HTR-8/SVneo (cell line): ENCODE measurements around the gene SEC61A1.

Experiments
- DNase-seq: peaks from one replicate; pipeline ENCODE4 v3.0.0; 2011; ENCODE audit warnings: low spot score, mixed read lengths; ENCODE audit not compliant: insufficient read length
- FAIRE-seq: peaks from 2 replicates; lab custom pipeline; 2011; peaks lifted over from hg19 to GRCh38; lab: Jason Lieb, UNC

Gene SEC61A1

DNA sequence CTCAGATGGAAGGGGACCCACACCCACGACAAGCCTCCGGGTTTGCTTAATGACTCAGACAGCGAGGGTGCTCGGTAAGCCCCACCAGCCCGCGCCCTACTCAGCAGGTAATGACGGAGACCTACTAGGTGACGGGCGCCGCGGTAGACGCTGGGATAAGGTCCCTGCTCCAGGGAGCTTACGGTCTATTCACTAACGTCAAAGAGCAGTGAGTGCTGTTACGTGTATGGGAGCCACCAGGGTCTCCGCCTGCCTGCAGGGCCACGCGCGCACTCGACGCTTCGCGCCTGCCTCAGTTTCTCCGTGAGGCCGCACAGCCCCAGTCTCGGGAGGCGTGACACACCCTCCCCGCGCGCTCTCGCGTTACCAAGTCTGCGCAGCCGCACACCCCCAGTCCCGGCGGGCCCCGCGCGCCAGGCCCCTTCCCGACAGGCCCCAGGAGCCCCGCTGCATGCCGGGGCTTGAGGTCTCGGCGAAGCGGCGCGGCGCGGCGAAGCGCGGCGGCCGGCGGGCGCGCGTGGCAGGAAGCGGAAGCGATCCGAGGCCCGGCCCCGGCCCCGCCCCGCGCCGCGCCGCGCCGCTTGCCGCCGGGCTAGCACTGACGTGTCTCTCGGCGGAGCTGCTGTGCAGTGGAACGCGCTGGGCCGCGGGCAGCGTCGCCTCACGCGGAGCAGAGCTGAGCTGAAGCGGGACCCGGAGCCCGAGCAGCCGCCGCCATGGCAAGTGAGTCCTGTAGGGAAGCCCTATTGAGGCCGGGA is at the start of gene SEC61A1:
TSS of gene SEC61A1 (plus strand) at position 601 of the 758 bp plus-strand sequence. CDS start at position 717, 116 bp downstream.
- DNase-seq = peak; percentile 96

DNA sequence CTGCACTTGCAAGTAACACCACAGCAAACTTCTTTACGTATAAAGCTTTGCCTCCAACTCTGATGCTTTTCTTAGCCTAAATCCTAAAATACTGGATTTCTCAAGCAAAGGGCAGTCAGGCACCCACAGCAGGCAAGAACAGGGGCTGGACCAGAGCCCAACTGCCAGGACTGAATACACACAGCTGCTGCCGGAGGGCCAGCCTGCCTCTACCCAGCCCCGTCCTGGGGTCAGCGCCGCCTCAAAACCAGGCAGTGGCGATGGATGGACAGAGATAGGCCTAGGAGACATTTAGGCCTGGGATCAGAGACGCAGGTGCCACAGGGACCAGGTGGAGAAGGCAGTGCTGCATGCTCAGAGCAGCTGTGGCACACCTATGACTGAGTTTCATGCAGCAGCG is 47.6 kb upstream of the SEC61A1 start:
- no peak for DNase-seq
- no peak for FAIRE-seq

More for the DNA sequence above, at the start of gene SEC61A1:
- FAIRE-seq = peak; percentile 90

DNA sequence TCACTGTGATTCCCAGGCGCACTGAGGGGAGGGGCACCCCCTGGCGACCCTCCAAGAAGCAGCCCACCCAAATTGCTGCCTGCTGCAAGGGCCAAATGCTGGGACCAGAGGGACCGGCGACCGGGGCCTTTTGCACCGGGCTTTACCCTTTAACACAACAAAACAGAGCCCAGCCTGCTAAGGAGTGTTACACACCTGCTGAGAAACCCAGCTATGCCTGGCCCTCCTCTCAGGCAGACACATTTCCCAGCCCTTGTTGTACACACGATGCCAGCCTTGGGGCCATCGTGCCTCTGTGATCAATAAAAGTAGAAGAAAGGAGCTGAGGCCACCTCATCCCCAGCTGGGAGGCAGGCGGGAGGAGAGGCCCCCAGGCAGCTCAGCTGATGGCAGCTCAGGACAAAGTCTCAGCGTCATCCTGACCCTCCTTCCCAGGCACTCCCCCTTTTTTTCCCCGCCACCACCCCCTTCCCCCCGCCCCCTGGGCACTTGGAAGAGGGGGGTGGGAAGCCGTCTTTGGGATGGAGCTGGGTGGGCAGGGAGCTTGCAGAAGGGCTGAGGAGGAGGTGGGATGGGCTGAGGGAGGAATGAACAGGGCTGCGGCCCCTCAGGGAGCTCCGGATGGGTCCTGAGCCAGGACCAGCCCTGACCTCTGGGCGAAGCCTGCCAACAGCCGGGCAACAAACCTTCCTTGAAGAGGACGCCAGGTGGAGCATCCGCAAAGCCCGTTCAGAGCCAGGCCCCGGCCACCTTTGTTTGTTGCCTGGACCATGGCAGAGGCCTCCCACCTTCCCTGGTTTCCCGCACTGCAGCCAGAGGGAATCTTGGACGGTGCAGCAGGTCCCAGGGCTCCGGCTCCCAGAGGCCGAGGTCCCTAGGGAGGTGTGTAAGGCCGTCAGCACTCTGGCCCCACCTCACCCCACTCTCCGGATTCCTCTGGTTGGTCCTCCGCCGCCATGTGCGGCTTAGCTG is 45.9 kb upstream of the SEC61A1 start:
- FAIRE-seq = no peak
- no peak for DNase-seq

DNA sequence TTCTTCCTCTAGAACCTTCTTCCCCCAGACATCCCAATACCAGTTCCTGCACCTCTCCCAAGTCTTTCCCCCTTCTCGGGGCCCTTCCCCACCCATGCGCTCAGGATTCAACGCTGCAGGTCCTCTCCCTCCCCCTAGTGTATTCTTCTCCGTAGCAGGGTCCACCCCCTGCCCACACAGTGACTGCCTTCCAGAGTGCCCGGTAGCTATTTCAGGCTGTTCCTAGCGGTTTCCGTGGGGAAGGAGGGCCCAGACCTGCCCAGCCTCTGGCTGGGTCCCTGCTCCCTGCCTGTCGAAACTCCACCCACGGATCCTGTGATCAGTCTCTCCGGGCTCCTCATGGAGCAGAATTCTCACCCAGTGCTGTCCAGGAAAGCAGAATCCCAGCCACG is 45.2 kb upstream of the SEC61A1 start:
- DNase-seq = no peak
- no peak for FAIRE-seq

DNA sequence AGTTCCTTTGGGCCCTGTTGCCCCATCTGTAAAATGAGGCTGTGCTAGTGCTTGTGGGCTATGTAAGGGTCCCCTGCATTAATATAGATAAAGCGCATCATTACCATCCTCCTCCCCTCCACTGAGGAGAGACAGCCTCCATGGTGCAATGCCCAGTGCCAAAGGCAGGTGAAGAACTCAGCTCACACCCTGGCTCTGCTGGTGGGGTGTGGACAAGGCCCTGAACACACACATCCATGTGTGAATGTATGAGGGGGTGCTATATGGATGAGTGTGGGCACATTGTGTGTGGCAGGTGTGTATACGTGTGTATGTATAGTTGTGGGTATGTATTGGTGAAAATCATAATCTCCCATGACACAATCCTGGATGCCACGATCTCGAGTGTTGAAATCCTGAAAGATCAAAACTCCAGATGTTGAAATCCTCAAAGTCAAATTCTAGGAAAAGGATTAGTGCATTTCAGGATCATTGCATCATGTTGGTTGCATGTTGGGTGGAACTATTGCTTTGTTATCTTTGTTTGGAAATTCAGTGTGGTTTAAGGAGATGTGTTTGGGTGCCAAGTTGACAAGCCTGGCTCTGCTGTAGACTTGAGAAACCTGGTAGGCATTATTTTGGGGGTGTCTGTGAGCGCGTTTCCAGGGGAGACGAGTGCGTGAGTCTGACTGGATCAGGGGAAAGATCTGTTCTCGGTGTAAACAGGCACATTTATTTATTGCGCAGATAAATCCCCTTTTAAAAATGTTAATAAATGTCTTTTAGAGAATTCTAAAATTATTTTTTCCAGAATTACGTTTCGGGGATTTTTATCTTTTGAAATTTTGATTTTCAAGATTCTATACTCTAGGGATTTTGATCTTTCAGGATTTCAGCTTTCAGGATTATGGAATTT is 42.0 kb upstream of the SEC61A1 start:
- FAIRE-seq = no peak
- DNase-seq = no peak

DNA sequence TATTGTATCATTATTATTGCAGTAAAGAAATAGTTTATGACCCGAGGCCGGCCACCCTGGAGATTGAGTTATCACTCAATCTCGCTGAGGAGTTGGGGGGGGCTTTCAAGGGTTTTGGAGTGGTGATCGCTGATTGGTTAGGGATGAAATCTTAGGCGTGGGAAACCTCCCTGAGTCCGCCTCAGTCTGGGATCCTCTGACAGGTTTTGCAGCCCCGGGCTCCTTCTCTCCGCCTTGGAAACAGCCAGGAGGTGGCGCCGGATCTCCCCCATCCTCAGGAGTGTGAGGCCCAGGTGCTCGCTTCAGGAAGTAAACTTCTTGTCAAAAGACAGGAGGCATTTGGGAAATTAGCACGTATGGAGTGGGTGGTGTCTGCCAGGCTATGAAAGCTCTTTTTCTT is 41.1 kb upstream of the SEC61A1 start:
- peak; percentile 75 for DNase-seq
- FAIRE-seq = no peak

DNA sequence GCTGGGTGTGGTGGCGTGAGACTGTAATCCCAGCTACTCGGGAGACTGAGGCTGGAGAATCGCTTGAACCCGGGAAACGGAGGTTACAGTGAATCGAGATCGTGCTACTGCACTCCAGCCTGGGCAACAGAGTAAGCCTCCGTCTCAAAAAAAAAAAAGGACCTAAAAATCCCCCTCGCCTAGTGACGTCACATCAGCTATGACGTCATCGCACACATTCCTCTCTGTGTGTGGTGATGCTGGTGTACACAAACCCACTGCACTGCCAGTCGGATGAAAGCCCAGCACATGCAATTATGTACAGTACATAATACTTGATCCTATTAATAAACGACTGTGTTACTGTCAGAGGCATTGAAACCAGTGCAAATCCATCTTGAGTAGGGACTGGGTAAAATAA is 40.2 kb upstream of the SEC61A1 start:
- DNase-seq (no peak), FAIRE-seq (no peak)

DNA sequence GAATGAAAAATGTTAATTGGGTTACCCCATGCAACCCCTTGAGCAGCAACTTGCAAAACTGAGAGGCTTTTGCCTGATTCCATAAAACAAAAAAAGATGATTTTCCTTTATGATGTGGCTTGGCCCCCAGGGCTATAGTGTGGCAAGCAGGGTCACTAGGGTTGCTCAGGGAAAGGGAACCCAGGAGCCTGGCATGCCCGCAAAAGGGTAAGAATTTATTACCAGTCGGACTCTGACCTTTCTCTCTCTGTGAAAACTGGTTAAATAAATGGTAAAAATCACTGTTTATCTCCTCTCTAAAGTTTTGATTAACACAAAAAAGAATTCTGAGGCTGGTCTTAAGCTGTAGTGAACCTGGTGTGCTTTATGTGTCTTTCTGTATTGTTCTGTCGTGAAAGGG is 37.7 kb upstream of the SEC61A1 start:
- no peak for DNase-seq
- FAIRE-seq = no peak

DNA sequence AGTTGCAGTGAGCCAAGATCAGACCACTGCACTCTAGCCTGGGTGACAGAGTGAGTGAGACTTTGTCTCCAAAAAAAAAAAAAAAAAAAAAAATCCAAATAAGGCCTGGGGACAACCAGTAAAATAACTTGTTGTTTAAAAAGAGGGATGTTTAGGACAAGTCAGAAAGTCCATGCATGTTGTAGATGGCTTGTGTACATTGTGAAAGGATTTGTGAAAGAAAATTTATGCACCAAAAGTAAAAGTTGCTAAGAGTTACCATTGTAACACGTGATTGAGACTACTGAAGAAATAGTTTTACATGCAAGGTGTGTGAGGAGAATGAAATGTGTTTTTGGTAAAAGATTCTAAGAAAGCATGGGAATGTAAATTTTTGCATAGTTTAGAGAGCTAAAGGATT is 35.7 kb upstream of the SEC61A1 start:
- FAIRE-seq = no peak

DNA sequence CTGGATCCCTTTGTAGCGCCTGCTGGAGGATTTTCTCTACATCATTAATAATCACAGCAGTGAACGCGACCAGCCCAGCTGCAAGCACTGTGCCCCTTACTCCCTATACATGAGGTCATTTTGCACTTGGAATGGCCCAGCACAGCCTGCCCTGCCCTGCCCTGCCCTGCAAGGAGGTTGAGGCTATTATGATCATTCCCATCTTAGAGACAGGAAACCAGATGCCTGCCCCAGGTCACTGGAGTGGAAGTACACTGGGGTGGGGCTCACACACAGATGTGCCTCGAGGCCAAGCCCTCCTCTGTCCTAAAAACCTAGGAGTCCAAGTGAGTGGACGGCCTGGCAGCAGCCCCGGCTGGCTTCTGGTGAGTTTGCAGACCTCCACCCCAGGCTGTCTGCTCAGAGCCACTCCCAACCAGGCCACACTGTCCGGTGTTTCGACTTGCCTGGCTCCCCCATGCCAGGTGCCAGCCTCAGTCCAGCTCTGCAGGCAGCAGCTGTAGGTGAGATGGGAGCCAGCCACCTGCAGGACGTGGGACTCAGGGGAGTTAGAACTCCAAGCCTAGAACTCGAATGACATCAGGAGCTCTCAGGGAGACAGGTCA is 30.4 kb upstream of the SEC61A1 start:
- FAIRE-seq (no peak), DNase-seq (no peak)

More for the DNA sequence above, 35.7 kb upstream of the SEC61A1 start:
- DNase-seq = no peak

DNA sequence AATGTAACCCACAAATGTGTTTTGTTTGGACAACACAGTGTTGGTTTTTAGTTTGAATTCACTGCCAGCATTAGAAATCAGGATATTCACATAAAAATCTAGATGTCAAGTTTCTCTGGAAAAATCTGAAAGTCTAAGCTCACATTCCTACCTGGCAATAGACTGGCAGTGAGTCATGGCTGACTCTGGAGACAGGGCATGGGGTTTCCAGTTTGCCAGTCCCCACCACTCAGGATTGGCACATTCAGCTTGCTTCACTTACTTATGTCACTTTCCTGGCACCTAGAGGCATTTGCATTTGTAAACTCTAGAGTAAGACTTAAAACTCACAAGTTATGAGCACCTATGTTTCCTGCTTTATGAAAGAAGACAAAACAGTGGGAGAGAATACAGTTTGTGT is 19.1 kb upstream of the SEC61A1 start:
- FAIRE-seq (no peak), DNase-seq (no peak)

DNA sequence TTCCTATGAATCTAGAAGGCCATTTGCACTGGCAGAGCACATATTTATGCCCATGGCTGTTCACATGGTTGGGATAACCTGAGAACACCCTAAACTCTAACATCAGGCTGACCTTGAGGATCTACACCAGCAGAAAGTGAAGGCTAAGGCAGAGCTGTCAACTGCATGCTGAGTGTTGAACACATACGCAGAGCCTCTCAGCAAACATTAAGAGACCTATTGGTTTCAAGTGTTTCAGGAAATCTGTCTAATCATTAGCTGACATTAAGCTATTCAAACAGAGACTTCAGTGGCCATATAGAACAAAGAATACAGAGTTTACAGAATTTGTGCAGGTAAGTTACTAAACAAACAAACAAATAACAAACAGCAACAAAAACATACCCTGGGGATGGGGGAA is 16.1 kb upstream of the SEC61A1 start:
- FAIRE-seq (no peak), DNase-seq (no peak)

DNA sequence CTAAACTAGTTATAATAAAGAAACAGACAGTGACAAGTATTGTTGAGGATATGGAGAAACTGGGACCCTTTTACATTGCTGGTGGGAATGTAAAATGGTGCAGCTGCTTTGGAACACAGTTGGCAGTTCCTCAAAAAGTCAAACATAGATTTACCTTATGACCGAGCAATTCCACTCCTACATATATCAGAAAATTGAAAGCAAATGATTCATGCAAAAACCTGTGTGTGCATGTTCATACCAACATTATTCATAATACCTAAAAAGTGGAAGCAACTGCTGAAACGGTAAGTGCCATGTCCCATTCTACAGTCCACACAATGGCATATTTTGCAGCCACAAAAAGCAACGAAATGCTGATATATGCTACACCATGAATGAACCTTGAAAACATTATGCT is 12.2 kb upstream of the SEC61A1 start:
- DNase-seq (no peak), FAIRE-seq (peak; percentile 54)

DNA sequence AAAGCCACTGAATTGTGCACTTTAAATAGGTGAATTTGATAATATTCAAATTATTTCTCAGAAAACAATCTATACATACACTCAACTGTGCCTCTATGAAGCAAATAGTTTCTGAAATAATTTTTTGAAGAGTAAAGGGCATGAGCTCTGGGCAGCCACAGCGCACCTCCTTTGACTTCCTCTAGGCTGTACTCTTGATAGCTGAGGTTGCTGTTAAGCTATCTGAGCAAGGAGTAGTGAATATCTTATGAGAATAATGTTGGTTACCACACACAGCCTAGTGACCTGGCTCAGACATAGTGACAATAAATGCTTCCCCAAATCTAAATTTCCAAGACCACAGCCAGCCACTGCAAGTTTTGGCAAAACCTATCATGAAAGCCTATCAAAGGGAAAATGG is 11.6 kb upstream of the SEC61A1 start:
- FAIRE-seq = no peak
- DNase-seq = no peak

DNA sequence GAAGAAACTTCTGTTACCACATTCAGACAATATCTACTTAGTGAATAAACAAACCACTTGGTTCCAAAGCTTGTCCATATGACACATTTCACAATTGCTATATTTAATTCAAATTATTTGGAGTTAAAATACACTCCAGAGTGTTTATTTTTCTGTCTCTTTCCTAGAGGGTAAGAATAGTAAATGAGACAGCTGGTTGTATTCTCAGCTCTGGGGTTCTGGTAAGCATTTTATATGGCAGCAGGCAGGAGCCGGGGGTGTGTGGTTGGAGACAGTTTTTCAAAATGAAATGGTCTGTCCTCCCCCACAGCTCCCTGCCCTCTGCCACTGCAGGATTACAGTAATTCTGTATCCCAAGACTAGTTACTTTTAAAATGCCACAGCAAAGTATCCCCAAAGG is 10.9 kb upstream of the SEC61A1 start:
- DNase-seq (no peak), FAIRE-seq (no peak)

DNA sequence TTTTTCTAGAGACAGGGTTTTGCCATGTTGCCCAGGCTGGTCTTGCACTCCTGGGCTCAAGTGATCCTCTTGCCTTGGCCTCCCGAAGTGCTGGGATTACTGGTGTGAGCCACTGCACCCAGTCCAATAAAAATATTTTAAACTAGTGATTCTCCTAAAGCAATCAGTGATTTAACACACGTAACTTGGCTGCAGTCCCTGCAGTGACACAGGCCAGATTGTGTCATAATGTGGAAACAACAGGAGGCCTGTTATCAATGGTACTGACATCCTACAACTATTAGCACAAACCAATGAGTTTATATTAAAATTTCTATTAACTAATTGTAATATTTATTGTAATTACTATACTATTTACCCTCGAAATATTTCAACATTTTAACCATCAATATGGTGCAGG is 1.6 kb upstream of the SEC61A1 start:
- FAIRE-seq = no peak
- no peak for DNase-seq

DNA sequence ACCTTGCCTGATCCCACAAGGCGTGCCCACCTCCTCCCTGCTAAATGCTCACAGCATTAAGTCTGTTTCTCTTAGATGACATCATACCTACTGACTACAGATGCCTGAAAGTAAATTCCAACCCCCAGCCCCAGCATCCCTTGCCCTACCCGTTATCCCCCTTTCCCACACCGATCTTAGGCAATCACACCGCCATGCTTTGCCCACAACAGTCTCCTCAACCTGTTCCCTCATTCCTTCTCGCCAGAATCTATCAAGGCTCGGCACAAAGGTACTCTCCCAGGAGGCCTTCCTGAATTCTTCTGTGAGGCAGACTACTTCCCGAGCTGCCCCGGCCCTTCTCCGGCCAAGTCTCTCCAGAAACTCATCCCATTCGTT is 789 bp upstream of the SEC61A1 start:
- DNase-seq = peak; percentile 27
- FAIRE-seq = no peak

DNA sequence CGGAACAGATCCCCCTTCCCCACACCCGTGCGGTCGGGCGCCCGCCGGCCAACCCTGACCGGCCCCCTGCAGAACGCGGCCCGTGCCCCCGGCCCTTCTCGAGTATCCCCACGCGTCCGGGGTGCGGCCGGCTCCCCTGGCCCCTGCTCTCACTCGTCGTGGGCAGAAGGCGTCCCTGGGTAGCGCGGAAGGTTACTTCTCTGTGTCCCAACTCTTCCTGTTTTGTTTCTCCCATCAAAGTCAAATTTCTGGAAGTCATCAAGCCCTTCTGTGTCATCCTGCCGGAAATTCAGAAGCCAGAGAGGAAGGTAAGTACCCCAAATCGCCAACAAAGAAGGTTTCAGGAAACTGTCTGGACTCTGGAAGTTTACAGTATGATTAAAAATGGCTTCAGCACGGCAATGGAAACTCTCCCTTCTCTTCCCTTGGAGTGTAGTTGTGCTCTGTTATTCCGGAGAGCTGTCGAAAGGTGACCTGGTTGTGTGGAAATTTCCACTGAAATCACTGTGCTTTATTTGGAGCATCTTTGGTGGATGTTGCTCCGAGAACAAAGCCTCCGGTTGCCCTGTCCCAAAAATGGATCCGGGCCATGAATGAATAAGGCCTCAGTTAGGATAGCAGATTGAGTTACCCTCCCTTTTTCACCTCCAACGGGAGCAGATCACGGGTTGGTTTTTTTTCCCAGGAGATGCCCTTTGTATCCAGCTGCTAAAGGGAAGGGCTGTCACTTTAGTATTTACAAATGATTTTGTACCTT is 536 bp downstream of the SEC61A1 start:
- DNase-seq (no peak), FAIRE-seq (no peak)

DNA sequence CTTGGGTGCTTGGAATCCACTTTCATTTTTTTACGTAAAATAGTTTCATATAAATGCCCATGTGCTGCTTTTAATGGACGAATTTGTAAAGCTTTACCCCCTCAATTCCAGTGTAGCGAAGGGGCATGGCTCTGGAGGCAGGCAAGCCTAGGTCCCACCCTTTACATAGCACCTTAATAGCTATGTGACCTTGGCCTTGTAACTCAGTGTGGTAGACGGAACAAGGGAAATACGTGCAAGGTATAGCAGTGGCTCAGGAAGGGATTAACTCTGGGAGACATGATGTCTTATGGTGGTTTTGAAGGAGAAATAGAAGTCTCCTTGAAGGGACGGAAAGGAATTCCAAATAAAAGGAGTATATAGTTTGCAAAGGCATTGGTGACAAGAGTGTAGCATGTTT is 1.4 kb downstream of the SEC61A1 start:
- FAIRE-seq = no peak
- no peak for DNase-seq
